IMR-90 (cell line): ENCODE data around the gene DEFB121. TPM values are rescaled to one million over a fixed set of nuclear protein-coding genes. Genes with fewer than 3 reads are reported as not detected.

Source experiments
- ATAC-seq: fragments of 200-7000 bp; cut with Tn5 transposase; 2 replicates; pipeline ENCODE4 v1.9.1; 2020; ENCODE audit warnings: low read depth, mild to moderate bottlenecking, moderate library complexity
- BruUV-seq: library from RNA; stranded (reverse); fragments of 400-500 nt; replicated peaks from 2 replicates; lab custom pipeline; 2021; lab: Mats Ljungman, UMichigan
- CTCF ChIA-PET: fragments of 300-600 bp; formaldehyde crosslinking; extraction: SDS; loops from one replicate; lab custom pipeline; 2021; ENCODE audit warnings: antibody characterized with exemption; lab: Yijun Ruan, JAX
- POLR2A ChIA-PET: fragments of 300-600 bp; sonication (Branson Sonifier 250); formaldehyde crosslinking; loops from one replicate; lab custom pipeline; 2022; ENCODE audit warnings: antibody characterized with exemption; ENCODE audit not compliant: unreplicated experiment; lab: Charles Lee
- DNase-seq: peaks from one replicate; pipeline ENCODE4 v3.0.0; 2013
- H2AFZ ChIP-seq: replicated peaks from 2 replicates; pipeline ENCODE3; 2013; ENCODE audit warnings: low read length, mild to moderate bottlenecking; ENCODE audit not compliant: poor library complexity
- H2AK5ac ChIP-seq: 2 replicates; pipeline ENCODE4 v1.6.1; 2013; ENCODE audit warnings: low read depth, low read length, inconsistent platforms
- H2AK9ac ChIP-seq: replicated peaks from 2 replicates; pipeline ENCODE3; 2013; ENCODE audit warnings: mild to moderate bottlenecking, low read depth, low read length, moderate library complexity; ENCODE audit not compliant: poor library complexity
- H2BK120ac ChIP-seq: 2 replicates; pipeline ENCODE4 v1.6.1; 2013; ENCODE audit warnings: low read depth, low read length, inconsistent platforms
- H2BK15ac ChIP-seq: 3 replicates; pipeline ENCODE4 v1.6.1; 2013; ENCODE audit warnings: low read depth, low read length, inconsistent platforms
- H2BK20ac ChIP-seq: 2 replicates; pipeline ENCODE4 v1.6.1; 2013; ENCODE audit warnings: low read depth, mild to moderate bottlenecking, inconsistent platforms, low read length, moderate library complexity
- H2BK5ac ChIP-seq: 2 replicates; pipeline ENCODE4 v1.6.1; 2013; ENCODE audit warnings: mild to moderate bottlenecking, low read depth, low read length, inconsistent platforms; ENCODE audit not compliant: poor library complexity, severe bottlenecking
- H3K14ac ChIP-seq: replicated peaks from 2 replicates; pipeline ENCODE4 v1.6.1; 2013; ENCODE audit warnings: low read depth, low read length, inconsistent platforms
- H3K18ac ChIP-seq: 2 replicates; pipeline ENCODE4 v1.6.1; 2013; ENCODE audit warnings: low read depth, low read length, control low read depth
- H3K23ac ChIP-seq: 2 replicates; pipeline ENCODE4 v1.6.1; 2013; ENCODE audit warnings: low read depth, low read length, inconsistent platforms
- H3K27ac ChIP-seq: 2 replicates; pipeline ENCODE4 v1.5.1; 2013; ENCODE audit warnings: mild to moderate bottlenecking, control low read depth, low read length; ENCODE audit not compliant: insufficient read depth
- H3K27me3 ChIP-seq: 2 replicates; pipeline ENCODE4 v1.6.1; 2013; ENCODE audit warnings: low read length; ENCODE audit not compliant: control insufficient read depth, insufficient read depth
- H3K36me3 ChIP-seq: 2 replicates; pipeline ENCODE4 v1.6.1; 2013; ENCODE audit warnings: low read length, mixed read lengths; ENCODE audit not compliant: control insufficient read depth, insufficient read depth
- H3K4ac ChIP-seq: 2 replicates; pipeline ENCODE4 v1.6.1; 2013; ENCODE audit warnings: low read depth, low read length, inconsistent platforms
- H3K4me1 ChIP-seq: 2 replicates; pipeline ENCODE4 v1.6.1; 2013; ENCODE audit warnings: low read length, mixed read lengths; ENCODE audit not compliant: control insufficient read depth, insufficient read depth
- H3K4me2 ChIP-seq: 2 replicates; pipeline ENCODE4 v1.6.1; 2013; ENCODE audit warnings: low read depth, mild to moderate bottlenecking, control low read depth, low read length, moderate library complexity
- H3K4me3 ChIP-seq: 2 replicates; pipeline ENCODE4 v1.5.1; 2013; ENCODE audit warnings: low read depth, mild to moderate bottlenecking, control low read depth, low read length, moderate library complexity; ENCODE audit not compliant: insufficient read depth
- H3K56ac ChIP-seq: 2 replicates; pipeline ENCODE4 v1.6.1; 2013; ENCODE audit warnings: low read length, inconsistent platforms; ENCODE audit not compliant: insufficient read depth; ENCODE audit errors: extremely low read depth
- H3K79me1 ChIP-seq, 2 experiments: 2 replicates each; pipeline ENCODE4 v1.6.1; 2013; ENCODE audit warnings: low read length in 2 of 2, inconsistent platforms in 1 of 2, low read depth in 1 of 2
- H3K9ac ChIP-seq: 2 replicates; pipeline ENCODE4 v1.6.1; 2013; ENCODE audit warnings: low read depth, low read length, control low read depth
- H3K9me1 ChIP-seq: 2 replicates; pipeline ENCODE4 v1.6.1; 2013; ENCODE audit warnings: low read length, inconsistent platforms; ENCODE audit not compliant: insufficient read depth
- H3K9me3 ChIP-seq: 2 replicates; pipeline ENCODE4 v1.6.1; 2013; ENCODE audit warnings: low read length; ENCODE audit not compliant: control insufficient read depth, insufficient read depth
- H4K20me1 ChIP-seq: 2 replicates; pipeline ENCODE4 v1.6.1; 2013; ENCODE audit warnings: low read length, inconsistent platforms; ENCODE audit not compliant: insufficient read depth
- H4K5ac ChIP-seq: 2 replicates; pipeline ENCODE4 v1.6.1; 2013; ENCODE audit warnings: mild to moderate bottlenecking, low read depth, low read length, control low read depth
- H4K8ac ChIP-seq, 2 experiments: 2 replicates each; pipeline ENCODE4 v1.6.1; 2013; ENCODE audit warnings: low read depth in 2 of 2, low read length in 2 of 2, control low read depth in 1 of 2, inconsistent platforms in 1 of 2
- H4K91ac ChIP-seq: 2 replicates; pipeline ENCODE4 v1.6.1; 2013; ENCODE audit warnings: low read depth, low read length, inconsistent platforms; ENCODE audit not compliant: insufficient read depth
- CEBPB ChIP-seq: IDR thresholded peaks from 2 replicates; pipeline ENCODE4 v1.6.1; 2012; ENCODE audit warnings: low read depth, low read length, improper control_type of control experiment
- CHD1 ChIP-seq: IDR thresholded peaks from 2 replicates; pipeline ENCODE4 v1.6.1; 2012; ENCODE audit warnings: low read depth, low read length, improper control_type of control experiment
- CTCF ChIP-seq: conservative IDR thresholded peaks from 2 replicates; pipeline ENCODE4 v1.5.1; 2012; ENCODE audit warnings: mild to moderate bottlenecking, low read depth, low read length, improper control_type of control experiment
- WGBS, 2 experiments: methylation state at CpG; one replicate each; pipeline versions ENCODE4 v1.1.5 to v1.1.7; 2013; ENCODE audit warnings: missing lambda C conversion rate in 2 of 2; ENCODE audit not compliant: insufficient read length in 1 of 2; ENCODE audit errors: extremely low coverage in 2 of 2; 5-methylcytosine and 5-hydroxymethylcytosine counted together
- dilution Hi-C: fragments of 300-500 bp; cut with HindIII; formaldehyde crosslinking; loops from one replicate; pipeline ENCODE4 v1.14.3; 2018; ENCODE audit warnings: low sequenced_read_pairs; ENCODE audit not compliant: unreplicated experiment
- in situ Hi-C: fragments of 300-500 bp; cut with MboI; formaldehyde crosslinking; loops from 3 replicates; pipeline ENCODE4 v1.14.3; 2019; ENCODE audit warnings: low sequenced_read_pairs, inconsistent platforms, mixed read lengths
- intact Hi-C: fragments of 100-400 bp; cut with micrococcal nuclease; formaldehyde crosslinking; loops from 2 replicates; pipeline ENCODE4 v1.10.0; 2022
- polyA plus RNA-seq, 3 experiments: library from polyadenylated mRNA; depleted of rRNA; stranded (reverse); fragments of >200 nt; gene quantifications; 2 replicates each; pipeline ENCODE4 v1.2.3, GENCODE V29; 2012; ENCODE audit warnings: low replicate concordance in 1 of 3
- total RNA-seq: library from RNA; depleted of rRNA; stranded (reverse); fragments of >200 nt; gene quantifications from 2 replicates; pipeline ENCODE4 v1.2.3, GENCODE V29; 2012

DEFB121 gene
- total and polyA plus RNA-seq, 2 of the 4 experiments (the other 2 are of a cell fraction), result not detected

GRCh38 chr20:31446084-31446819, 40.2 kb upstream of the DEFB121 start:
- no peak overlapping the region for H3K18ac ChIP-seq
- H3K9me3 ChIP-seq, result no peaks in the 10 kb centered on the region

More at GRCh38 chr20:31446084-31446819, 40.2 kb upstream of the DEFB121 start:
- no peaks in the 10 kb centered on the region for H3K27me3 ChIP-seq
- no peak overlapping the region for H2AK5ac ChIP-seq
- intact Hi-C loops (no loop called here), dilution Hi-C loops (no loop called here), in situ Hi-C loops (no loop called here)
- no peak for TF ChIP-seq CEBPB
- TF ChIP-seq CHD1, result no peak
- no peak for TF ChIP-seq CTCF
- H3K36me3 ChIP-seq, result no peaks in the 10 kb centered on the region
- H2BK20ac ChIP-seq, result no peak overlapping the region
- no peak overlapping the region for H2AFZ ChIP-seq
- H3K23ac ChIP-seq, result no peak overlapping the region
- POLR2A ChIA-PET, result no interaction called here
- no peak overlapping the region for H3K4ac ChIP-seq
- no peaks in the 10 kb centered on the region for H3K4me1 ChIP-seq
- no peak overlapping the region for H2BK15ac ChIP-seq
- no TSS peak for BruUV-seq
- H3K56ac ChIP-seq, result no peak overlapping the region
- no peaks in the 10 kb centered on the region for H3K9me1 ChIP-seq
- no peak overlapping the region for H2AK9ac ChIP-seq
- no peak overlapping the region for H4K5ac ChIP-seq
- no peak overlapping the region for H4K8ac ChIP-seq
- no peak overlapping the region for H3K9ac ChIP-seq
- DNase-seq (no peak), ATAC-seq (no peak)
- H4K91ac ChIP-seq, result no peak overlapping the region
- CTCF ChIA-PET, result no interaction called here
- H3K79me1 ChIP-seq, result no peaks in the 10 kb centered on the region
- no peak overlapping the region for H3K14ac ChIP-seq
- H3K4me2 ChIP-seq, result no peak overlapping the region
- H3K27ac ChIP-seq, result no peak overlapping the region
- WGBS, 2 experiments, result 52% methylated on average over 5 of the region's 12 CpGs; no CpG with 5 or more reads in 1 of the 2 experiments
- no peak overlapping the region for H2BK120ac ChIP-seq
- no peak overlapping the region for H3K4me3 ChIP-seq
- H4K20me1 ChIP-seq, result no peaks in the 10 kb centered on the region
- H2BK5ac ChIP-seq, result no peak overlapping the region
